GM19043 (cell line): ENCODE results near the gene NSD1.
"Not testable (repeated sequence)": the region's sequence is repeated elsewhere in the genome, so short reads cannot be mapped to it uniquely, and the experiment has no call there.

Source experiments
- ATAC-seq: cut with Tn5 transposase; IDR thresholded peaks from one replicate; pipeline ENCODE4 v1.9.1; 2021; ENCODE audit warnings: low read depth; ENCODE audit not compliant: unreplicated experiment

Gene NSD1

GRCh38 chr5:177222269-177222668 is 88.7 kb downstream of the NSD1 start:
- ATAC-seq = no peak

GRCh38 chr5:177225798-177226197 is 92.2 kb downstream of the NSD1 start:
- ATAC-seq = no peak

- ATAC-seq = no peak
Observed at GRCh38 chr5:177226860-177227259, 93.3 kb downstream of the NSD1 start.

GRCh38 chr5:177228751-177229150 is 95.2 kb downstream of the NSD1 start:
- ATAC-seq = no peak

- ATAC-seq = no peak
Observed at GRCh38 chr5:177230660-177231059, 97.1 kb downstream of the NSD1 start.

- no peak for ATAC-seq
Observed at GRCh38 chr5:177231479-177232250, 98.1 kb downstream of the NSD1 start.

GRCh38 chr5:177232358-177232757 is 98.8 kb downstream of the NSD1 start:
- ATAC-seq = no peak

- no peak for ATAC-seq
Observed at GRCh38 chr5:177232761-177233160, 99.2 kb downstream of the NSD1 start.

- ATAC-seq = no peak
Observed at GRCh38 chr5:177233206-177233605, 99.6 kb downstream of the NSD1 start.

- ATAC-seq = no peak
Observed at GRCh38 chr5:177233802-177234201, 100.2 kb downstream of the NSD1 start.

- ATAC-seq = no peak
Observed at GRCh38 chr5:177234841-177235240, 101.3 kb downstream of the NSD1 start.

- no peak for ATAC-seq
Observed at GRCh38 chr5:177241768-177242167, 108.2 kb downstream of the NSD1 start.

GRCh38 chr5:177242304-177242703 is 108.7 kb downstream of the NSD1 start:
- no peak for ATAC-seq

- no peak for ATAC-seq
Observed at GRCh38 chr5:177249761-177250537, 116.4 kb downstream of the NSD1 start.

- no peak for ATAC-seq
Observed at GRCh38 chr5:177253252-177253651, 119.7 kb downstream of the NSD1 start.

GRCh38 chr5:177256296-177256695 is 122.7 kb downstream of the NSD1 start:
- ATAC-seq = no peak

- not testable (repeated sequence) for ATAC-seq
Observed at GRCh38 chr5:177258711-177259110, 125.1 kb downstream of the NSD1 start.

- no peak for ATAC-seq
Observed at GRCh38 chr5:177260961-177261360, 127.4 kb downstream of the NSD1 start.

- ATAC-seq = no peak
Observed at GRCh38 chr5:177261510-177261909, 127.9 kb downstream of the NSD1 start.

GRCh38 chr5:177264178-177264577 is 130.6 kb downstream of the NSD1 start:
- ATAC-seq = no peak

GRCh38 chr5:177265395-177265794 is 131.8 kb downstream of the NSD1 start:
- ATAC-seq = no peak
